Caco-2 (cell line): ENCODE measurements around the gene PDE10A. TPM values are rescaled to one million over a fixed set of nuclear protein-coding genes. Genes with fewer than 3 reads are reported as not detected.

Experiments
- BruUV-seq: library from RNA; stranded (reverse); fragments of 400-500 nt; replicated peaks from 2 replicates; lab custom pipeline; 2021; lab: Mats Ljungman, UMichigan
- CTCF ChIA-PET: fragments of 300-600 bp; sonication (Branson Sonifier 250); formaldehyde crosslinking; loops from one replicate; lab custom pipeline; 2022; ENCODE audit warnings: antibody characterized with exemption; lab: Charles Lee
- POLR2A ChIA-PET: fragments of 300-600 bp; sonication (Branson Sonifier 250); formaldehyde crosslinking; loops from one replicate; lab custom pipeline; 2022; ENCODE audit warnings: antibody characterized with exemption; lab: Charles Lee
- DNase-seq, 2 experiments: peaks; one replicate each; pipeline versions ENCODE4 v3.0.0 to v3.0.0-alpha.2; 2020 to 2022
- H3K27me3 ChIP-seq: replicated peaks from 2 replicates; pipeline ENCODE4 v1.6.0; 2011; ENCODE audit warnings: low read length; ENCODE audit not compliant: control insufficient read depth, insufficient read depth
- H3K36me3 ChIP-seq: 2 replicates; pipeline ENCODE4 v1.5.1; 2011; ENCODE audit warnings: low read length; ENCODE audit not compliant: control insufficient read depth, insufficient read depth
- H3K4me1 ChIP-seq: fragments of 250-450 bp; sonication (Bioruptor Pico); 2 replicates; pipeline ENCODE4 v1.5.1; 2020; ENCODE audit warnings: mild to moderate bottlenecking
- H3K4me3 ChIP-seq: 2 replicates; pipeline ENCODE4 v1.5.1; 2011; ENCODE audit warnings: low read depth, mild to moderate bottlenecking, control low read depth, low read length
- H3K9me3 ChIP-seq: fragments of 250-450 bp; sonication (Bioruptor Pico); 2 replicates; pipeline ENCODE4 v1.5.1; 2020; ENCODE audit warnings: mild to moderate bottlenecking, moderate library complexity
- H3K27ac Mint-ChIP-seq: one replicate; pipeline ENCODE4 v1.8.0; 2022; ENCODE audit warnings: mixed read lengths; ENCODE audit not compliant: unreplicated experiment
- H3K27me3 Mint-ChIP-seq: one replicate; pipeline ENCODE4 v1.8.0; 2022; ENCODE audit warnings: mixed read lengths; ENCODE audit not compliant: insufficient read depth, unreplicated experiment
- H3K36me3 Mint-ChIP-seq: one replicate; pipeline ENCODE4 v1.8.0; 2022; ENCODE audit warnings: mild to moderate bottlenecking, mixed read lengths; ENCODE audit not compliant: insufficient read depth, unreplicated experiment
- H3K4me1 Mint-ChIP-seq: one replicate; pipeline ENCODE4 v1.8.0; 2022; ENCODE audit warnings: low read depth, mixed read lengths; ENCODE audit not compliant: unreplicated experiment
- H3K4me3 Mint-ChIP-seq: one replicate; pipeline ENCODE4 v1.8.0; 2022; ENCODE audit warnings: mild to moderate bottlenecking, moderate library complexity, mixed read lengths; ENCODE audit not compliant: unreplicated experiment
- H3K9me3 Mint-ChIP-seq: one replicate; pipeline ENCODE4 v1.8.0; 2022; ENCODE audit warnings: mixed read lengths; ENCODE audit not compliant: unreplicated experiment
- CTCF ChIP-seq, 2 experiments: fragments of 200-600 bp in 1 of 2; IDR thresholded peaks; 1 replicate in 1 of 2; 2 replicates in 1 of 2; pipeline versions ENCODE4 v1.5.1 to v1.8.0; 2011 to 2022; ENCODE audit warnings: antibody characterized with exemption in 1 of 2, control low read depth in 1 of 2, inconsistent platforms in 1 of 2, low read depth in 1 of 2, low read length in 1 of 2, mild to moderate bottlenecking in 1 of 2, moderate library complexity in 1 of 2; ENCODE audit not compliant: insufficient read depth in 1 of 2, severe bottlenecking in 1 of 2, unreplicated experiment in 1 of 2
- intact Hi-C: fragments of 100-400 bp; cut with micrococcal nuclease; formaldehyde crosslinking; loops from one replicate; pipeline ENCODE4 v1.10.0; 2022; ENCODE audit not compliant: unreplicated experiment
- total RNA-seq: library from RNA; stranded (reverse); gene quantifications from 2 replicates; pipeline ENCODE4 v1.2.3, GENCODE V29; 2022

Gene PDE10A
- total RNA-seq, 1 experiment from 2014 or later = 3.4 TPM

GRCh38 chr6:165674155-165675029 is 11.4 kb upstream of the PDE10A start:
- Mint-ChIP-seq H3K36me3 (no peaks in the 10 kb centered on the region), H3K4me3 (no peak overlapping the region), H3K27ac (no peak overlapping the region), H3K27me3 (peaks cover 2% of the 10 kb centered on the region), H3K4me1 (no peaks in the 10 kb centered on the region), H3K9me3 (no peaks in the 10 kb centered on the region)
- CTCF ChIA-PET = no interaction called here
- no TSS peak for BruUV-seq
- H3K9me3 ChIP-seq = no peaks in the 10 kb centered on the region
- DNase-seq = no peak
- no peak for TF ChIP-seq CTCF (IDR thresholded peaks at IDR 0.05; ENCODE audit: insufficient read depth in 1 of 2, low read depth in 1 of 2, low read length in 1 of 2, severe bottlenecking in 1 of 2, unreplicated experiment in 1 of 2)
- POLR2A ChIA-PET = no interaction called here
- no peaks in the 10 kb centered on the region for H3K4me1 ChIP-seq
- no peaks in the 10 kb centered on the region for H3K36me3 ChIP-seq
- H3K27me3 ChIP-seq = no peaks in the 10 kb centered on the region
- H3K4me3 ChIP-seq = no peak overlapping the region
- intact Hi-C loops = no loop called here

- no peaks in the 10 kb centered on the region for H3K9me3 ChIP-seq
- no peaks in the 10 kb centered on the region for H3K36me3 Mint-ChIP-seq
- H3K9me3 Mint-ChIP-seq = no peaks in the 10 kb centered on the region
- H3K4me3 Mint-ChIP-seq = no peak overlapping the region
- CTCF ChIA-PET = no interaction called here
- no peaks in the 10 kb centered on the region for H3K36me3 ChIP-seq
- POLR2A ChIA-PET = no interaction called here
- intact Hi-C loops = no loop called here
- no peaks in the 10 kb centered on the region for H3K27me3 ChIP-seq
- no peak for DNase-seq
- H3K4me1 Mint-ChIP-seq = no peaks in the 10 kb centered on the region
- no peaks in the 10 kb centered on the region for H3K4me1 ChIP-seq
- TF ChIP-seq CTCF (IDR thresholded peaks at IDR 0.05; ENCODE audit: insufficient read depth in 1 of 2, low read depth in 1 of 2, low read length in 1 of 2, severe bottlenecking in 1 of 2, unreplicated experiment in 1 of 2) = no peak
- peaks cover 9% of the 10 kb centered on the region for H3K27me3 Mint-ChIP-seq
- no TSS peak for BruUV-seq
- no peak overlapping the region for H3K27ac Mint-ChIP-seq
- no peak overlapping the region for H3K4me3 ChIP-seq
Observed at GRCh38 chr6:165671222-165671768, 8.3 kb upstream of the PDE10A start.

GRCh38 chr6:165668951-165669350 is 5.9 kb upstream of the PDE10A start:
- DNase-seq = no peak
- H3K9me3 ChIP-seq = no peaks in the 10 kb centered on the region
- TF ChIP-seq CTCF (IDR thresholded peaks at IDR 0.05; ENCODE audit: insufficient read depth in 1 of 2, low read depth in 1 of 2, low read length in 1 of 2, severe bottlenecking in 1 of 2, unreplicated experiment in 1 of 2) = no peak
- intact Hi-C loops = no loop called here
- ChIA-PET POLR2A (no interaction called here), CTCF (no interaction called here)
- H3K36me3 ChIP-seq = no peaks in the 10 kb centered on the region
- H3K27me3 ChIP-seq = 0 out of 2 replicates have a peak, but pooled peaks cover 2% of the 10 kb centered on the region
- no peak overlapping the region for H3K4me3 Mint-ChIP-seq
- H3K4me1 ChIP-seq = no peaks in the 10 kb centered on the region; the same call in 1 of the 2 replicates
- no TSS peak for BruUV-seq
- peaks cover 5% of the 10 kb centered on the region for H3K36me3 Mint-ChIP-seq
- H3K27ac Mint-ChIP-seq = no peak overlapping the region
- H3K4me1 Mint-ChIP-seq = peaks cover 13% of the 10 kb centered on the region
- no peaks in the 10 kb centered on the region for H3K9me3 Mint-ChIP-seq
- peaks cover 24% of the 10 kb centered on the region for H3K27me3 Mint-ChIP-seq
- no peak overlapping the region for H3K4me3 ChIP-seq
